K562 (cell line): ENCODE results near the gene DPEP2.
"Not testable (repeated sequence)": the region's sequence is repeated elsewhere in the genome, so short reads cannot be mapped to it uniquely, and the experiment has no call there.

Experiments
- CTCF ChIP-seq, 3 experiments: IDR thresholded peaks in 2 of 3; conservative IDR thresholded peaks in 1 of 3; 2 replicates each; pipeline ENCODE4 v1.5.1; 2011 to 2012; ENCODE audit warnings: low read length in 3 of 3, mild to moderate bottlenecking in 3 of 3, control low read depth in 2 of 3, improper control_type of control experiment in 1 of 3, inconsistent platforms in 1 of 3, low read depth in 1 of 3, mixed read lengths in 1 of 3, moderate library complexity in 1 of 3; ENCODE audit not compliant: insufficient read depth in 2 of 3
- MAFK ChIP-seq: IDR thresholded peaks from 2 replicates; pipeline ENCODE4 v1.6.1; 2011; ENCODE audit warnings: low read length, improper control_type of control experiment
- NBN ChIP-seq: fragments of 450-650 bp; IDR thresholded peaks from 2 replicates; pipeline ENCODE4 v1.6.1; 2016; ENCODE audit warnings: low read depth, mild to moderate bottlenecking

GRCh38 chr16:68030108-68030507 lies 30.8 kb upstream of the DPEP2 start:
- TF ChIP-seq MAFK; CTCF (IDR thresholded peaks at IDR 0.05 in 2 of 3, conservative IDR thresholded peaks at IDR 0.05 in 1 of 3; ENCODE audit: insufficient read depth in 2 of 3, low read depth in 1 of 3, low read length in 3 of 3); NBN: not testable (repeated sequence)
